Measurements from ENCODE around the gene PCSK6.

PCSK6 gene

DNA sequence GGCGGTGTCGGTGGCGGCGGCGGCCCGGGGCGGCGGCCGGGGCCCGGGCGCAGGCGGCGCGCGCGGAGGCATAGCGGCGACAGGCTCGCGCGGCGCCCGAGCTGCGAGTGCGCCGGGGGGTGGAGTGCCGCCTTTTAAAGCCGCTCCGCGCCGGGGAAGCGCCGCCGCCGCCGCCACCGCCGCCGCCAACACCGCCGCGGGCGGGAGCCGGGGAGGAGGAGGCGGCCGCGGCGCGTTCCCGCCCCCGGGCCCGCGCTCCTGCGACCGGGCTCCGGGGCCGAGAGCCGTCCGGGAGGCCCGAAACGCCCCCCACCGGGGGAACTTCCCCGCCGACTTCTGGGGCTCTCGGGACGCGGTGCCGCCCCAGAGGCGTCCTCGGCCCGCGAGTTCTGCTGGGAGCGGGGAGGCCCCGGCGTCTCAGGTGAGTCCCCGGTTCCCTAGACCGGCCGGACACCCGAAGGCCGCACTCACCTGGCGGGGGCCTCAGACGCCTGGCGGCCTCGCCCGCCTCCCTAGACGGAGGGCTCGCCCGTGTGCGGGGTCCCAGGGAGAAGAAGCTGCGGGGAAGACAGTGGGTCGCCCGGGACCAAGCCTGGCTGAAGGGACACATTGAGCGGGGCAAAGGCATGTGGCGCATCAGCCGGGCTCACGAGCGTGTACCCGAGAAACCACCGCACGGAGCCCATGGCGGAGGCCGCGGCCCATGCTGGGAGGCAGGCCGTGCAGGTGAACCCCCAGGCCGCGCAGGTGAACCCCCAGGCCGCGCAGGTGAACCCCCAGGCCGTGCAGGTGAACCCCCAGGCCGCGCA is at the start of gene PCSK6:
Gene PCSK6 (minus strand): TSS at position 109 of the 809 bp plus-strand sequence. CDS start 37 bp downstream, at position 72.
- Mint-ChIP-seq H3K9me3 (no peaks in the 10 kb centered on the region), H3K27me3 (peaks cover 60% of the 10 kb centered on the region), H3K4me3 (peak within 1 kb of the TSS; percentile 11), H3K27ac (no peak within 1 kb of the TSS), H3K36me3 (ENCODE audit: low read depth) (no peaks in the 10 kb centered on the region), H3K4me1 (peaks cover 2% of the 10 kb centered on the region)
- ATAC-seq (no peak), DNase-seq (no peak)

DNA sequence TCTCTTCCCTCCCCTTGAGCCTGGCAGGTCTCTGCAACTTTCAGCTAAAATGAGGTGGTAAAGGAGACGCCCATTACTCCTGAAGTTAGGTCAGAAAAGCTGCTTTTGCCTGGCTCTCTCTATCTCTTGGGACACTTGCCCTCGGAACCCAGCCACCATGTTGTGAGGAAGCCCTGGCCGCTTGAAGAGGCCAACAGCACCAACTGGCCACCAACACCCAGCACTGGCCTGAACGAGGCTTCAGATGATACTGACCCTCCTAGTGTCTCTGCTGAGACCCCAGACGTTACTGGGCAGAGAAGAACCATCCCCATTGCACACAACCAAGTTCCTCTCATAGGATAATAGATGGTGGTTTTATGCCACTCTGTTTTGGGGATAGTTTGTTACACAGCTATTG is 49.5 kb upstream of the PCSK6 start:
- Mint-ChIP-seq H3K4me1 (no peaks in the 10 kb centered on the region), H3K4me3 (no peak overlapping the region), H3K36me3 (ENCODE audit: low read depth) (no peaks in the 10 kb centered on the region), H3K9me3 (no peaks in the 10 kb centered on the region), H3K27ac (no peak overlapping the region), H3K27me3 (peaks cover 4% of the 10 kb centered on the region)
- ATAC-seq (no peak), DNase-seq (no peak)

DNA sequence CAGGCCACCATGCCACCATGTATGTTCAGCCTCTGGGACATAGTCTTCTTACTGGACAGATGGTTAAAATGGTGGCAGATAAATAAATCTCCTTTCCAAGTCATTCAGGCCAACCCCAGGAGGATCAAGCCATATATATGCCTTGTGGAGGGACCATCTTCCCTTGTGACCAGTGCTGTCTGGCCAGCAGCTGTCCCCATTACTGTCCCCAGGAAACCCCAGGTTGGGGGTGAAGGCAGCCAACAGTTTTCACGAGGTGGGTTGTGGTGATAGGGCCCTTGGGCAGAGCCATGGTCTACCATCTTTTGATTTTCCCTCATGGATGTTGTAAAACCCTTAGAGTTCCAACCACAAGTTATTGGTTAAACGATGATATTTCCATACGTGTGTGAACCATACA is 48.7 kb upstream of the PCSK6 start:
- Mint-ChIP-seq H3K9me3 (no peaks in the 10 kb centered on the region), H3K4me1 (no peaks in the 10 kb centered on the region)
- no peak for ATAC-seq

DNA sequence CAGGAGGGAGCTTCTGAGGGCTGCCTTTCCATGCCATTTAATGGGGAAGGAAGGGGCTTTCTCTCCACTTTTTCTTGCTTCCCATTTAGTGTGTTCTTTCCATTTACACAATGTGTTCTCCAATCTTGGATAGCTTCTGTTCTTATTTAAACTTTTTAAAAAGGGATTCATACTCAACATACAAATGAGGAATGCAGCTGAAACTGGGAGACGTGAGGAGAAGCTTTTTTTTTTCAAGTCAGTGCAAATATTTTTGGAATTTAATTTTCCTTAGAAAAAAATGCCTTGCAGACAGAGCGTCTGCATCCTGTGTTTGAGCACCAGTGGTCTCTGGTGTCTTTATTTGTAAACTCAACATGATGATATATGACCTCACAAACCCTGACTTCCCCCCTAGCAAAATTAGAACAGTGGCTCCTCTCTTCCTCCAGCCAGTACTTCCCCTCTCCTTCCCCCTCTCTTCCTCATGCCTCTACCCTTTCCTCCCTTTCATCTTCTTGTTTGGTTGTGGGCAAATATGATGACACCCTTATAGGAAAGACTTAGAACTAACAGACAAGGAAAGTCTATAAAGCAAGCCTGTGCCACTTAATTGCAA is 48.1 kb upstream of the PCSK6 start:
- no peak overlapping the region for H3K27ac Mint-ChIP-seq
- no peaks in the 10 kb centered on the region for H3K4me1 Mint-ChIP-seq
- peaks cover 4% of the 10 kb centered on the region for H3K27me3 Mint-ChIP-seq
- no peak for ATAC-seq
- H3K4me3 Mint-ChIP-seq, result no peak overlapping the region
- no peaks in the 10 kb centered on the region for H3K9me3 Mint-ChIP-seq
- H3K36me3 Mint-ChIP-seq (ENCODE audit: low read depth), result no peaks in the 10 kb centered on the region
- DNase-seq, result no peak

More for the DNA sequence above, 48.7 kb upstream of the PCSK6 start:
- DNase-seq, result no peak
- no peak overlapping the region for H3K27ac Mint-ChIP-seq
- H3K36me3 Mint-ChIP-seq (ENCODE audit: low read depth), result no peaks in the 10 kb centered on the region
- peaks cover 4% of the 10 kb centered on the region for H3K27me3 Mint-ChIP-seq
- H3K4me3 Mint-ChIP-seq, result no peak overlapping the region

DNA sequence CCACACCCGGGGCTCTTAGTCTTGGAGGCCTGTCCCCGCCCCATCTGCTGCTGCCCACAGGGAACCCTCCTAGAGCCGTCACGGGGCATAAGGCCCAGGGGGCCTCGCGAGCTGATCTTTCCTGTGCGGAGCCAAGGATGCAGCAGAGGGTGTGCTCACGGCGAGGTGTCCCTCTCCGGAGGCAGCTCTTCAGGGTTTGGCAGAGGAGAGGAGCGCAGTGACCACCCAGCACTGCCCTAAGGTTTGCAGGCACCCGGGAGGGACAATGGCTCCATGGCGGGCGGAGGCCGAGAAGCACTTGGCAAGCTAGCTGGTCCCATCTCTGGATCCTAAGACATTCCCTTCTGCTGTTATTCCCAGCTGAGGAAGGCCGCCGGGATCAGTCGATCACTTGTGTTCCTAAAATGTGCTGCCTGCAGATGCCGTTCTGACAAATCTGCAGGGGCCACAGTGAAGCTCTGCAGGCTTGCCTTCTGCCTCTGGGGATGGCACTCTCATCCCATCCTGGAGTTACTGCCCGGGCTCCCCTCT is 47.4 kb upstream of the PCSK6 start:
- peaks cover 4% of the 10 kb centered on the region for H3K27me3 Mint-ChIP-seq
- no peaks in the 10 kb centered on the region for H3K4me1 Mint-ChIP-seq
- no peaks in the 10 kb centered on the region for H3K9me3 Mint-ChIP-seq
- no peak overlapping the region for H3K4me3 Mint-ChIP-seq
- no peaks in the 10 kb centered on the region for H3K36me3 Mint-ChIP-seq (ENCODE audit: low read depth)
- no peak for ATAC-seq
- H3K27ac Mint-ChIP-seq, result no peak overlapping the region
- no peak for DNase-seq

DNA sequence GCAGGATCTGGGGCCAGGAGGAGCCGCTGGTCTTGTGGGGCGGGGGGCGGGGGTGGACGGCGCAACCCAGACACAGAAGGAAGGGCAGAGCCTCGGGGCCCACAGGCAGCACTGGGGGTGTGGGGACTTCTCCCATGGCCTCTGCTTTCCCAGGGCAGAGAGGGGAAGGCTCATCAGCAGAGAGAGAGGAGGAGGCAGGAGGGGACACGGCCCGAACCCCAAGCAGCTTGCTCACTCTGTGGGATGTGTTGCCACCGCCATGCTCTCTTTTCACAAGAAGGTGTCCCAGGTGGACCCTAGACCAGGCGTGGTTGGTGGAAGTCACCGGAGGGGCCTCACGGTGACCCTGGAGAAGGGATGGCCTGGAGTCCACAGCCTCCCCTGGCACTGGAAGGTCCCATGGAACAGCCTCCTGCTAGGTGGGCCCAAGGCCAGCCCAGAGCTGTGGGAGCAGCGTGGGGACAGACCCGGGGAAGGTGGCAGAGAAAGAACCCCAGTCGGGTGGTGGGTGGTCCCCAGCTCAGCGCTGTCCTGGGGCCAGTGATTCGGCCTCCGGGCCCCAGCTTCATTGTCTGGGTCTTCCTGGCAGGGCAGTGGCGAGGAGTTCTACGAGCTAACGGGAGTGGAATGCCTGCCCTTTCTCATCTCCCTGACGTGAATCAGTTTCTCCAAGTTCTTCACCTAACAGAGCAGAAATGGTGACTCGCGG is 46.8 kb upstream of the PCSK6 start:
- H3K9me3 Mint-ChIP-seq, result no peaks in the 10 kb centered on the region
- H3K4me3 Mint-ChIP-seq, result no peak overlapping the region
- H3K36me3 Mint-ChIP-seq (ENCODE audit: low read depth), result no peaks in the 10 kb centered on the region
- no peak overlapping the region for H3K27ac Mint-ChIP-seq
- no peaks in the 10 kb centered on the region for H3K4me1 Mint-ChIP-seq
- DNase-seq, result no peak
- ATAC-seq, result no peak
- H3K27me3 Mint-ChIP-seq, result peaks cover 4% of the 10 kb centered on the region

DNA sequence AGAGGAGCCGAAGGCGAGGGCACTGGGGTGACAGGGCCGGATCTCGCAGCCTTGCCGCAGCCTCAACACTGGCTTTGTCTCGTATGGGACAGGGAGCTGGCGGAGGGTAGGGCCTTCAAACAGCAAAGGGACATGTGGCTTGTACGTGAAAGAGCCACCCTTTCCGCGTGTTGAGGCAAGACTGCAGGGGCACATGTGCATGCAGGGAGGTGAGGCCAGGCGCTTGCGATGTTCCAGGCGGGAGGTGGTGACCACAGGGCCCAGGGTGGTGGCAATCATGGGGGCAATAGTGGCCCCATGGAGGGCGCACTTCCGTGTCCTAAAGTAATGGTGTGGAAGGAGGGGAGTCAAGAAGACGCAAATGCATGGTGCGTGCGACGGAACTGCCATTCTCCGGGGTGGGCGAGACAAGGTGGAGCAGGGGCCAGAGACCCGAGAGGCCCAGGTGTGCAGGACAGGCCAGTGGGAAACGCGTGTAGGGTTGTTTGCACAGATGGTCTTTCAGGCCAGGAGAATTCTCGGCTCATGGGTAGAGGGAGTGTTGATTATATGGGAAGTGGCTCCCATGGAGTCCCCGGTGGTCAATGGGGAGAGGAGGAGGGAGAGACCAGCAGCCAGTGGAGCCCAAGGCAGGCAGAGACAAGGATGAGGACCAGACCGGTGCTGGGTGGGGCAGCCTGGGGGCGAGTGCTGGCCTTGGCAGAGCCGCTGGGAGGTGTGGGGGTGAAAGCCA is 45.8 kb upstream of the PCSK6 start:
- DNase-seq, result no peak
- H3K4me3 Mint-ChIP-seq, result no peak overlapping the region
- ATAC-seq, result no peak
- no peak overlapping the region for H3K27ac Mint-ChIP-seq
- no peaks in the 10 kb centered on the region for H3K4me1 Mint-ChIP-seq
- H3K36me3 Mint-ChIP-seq (ENCODE audit: low read depth), result no peaks in the 10 kb centered on the region
- peaks cover 4% of the 10 kb centered on the region for H3K27me3 Mint-ChIP-seq
- H3K9me3 Mint-ChIP-seq, result no peaks in the 10 kb centered on the region

DNA sequence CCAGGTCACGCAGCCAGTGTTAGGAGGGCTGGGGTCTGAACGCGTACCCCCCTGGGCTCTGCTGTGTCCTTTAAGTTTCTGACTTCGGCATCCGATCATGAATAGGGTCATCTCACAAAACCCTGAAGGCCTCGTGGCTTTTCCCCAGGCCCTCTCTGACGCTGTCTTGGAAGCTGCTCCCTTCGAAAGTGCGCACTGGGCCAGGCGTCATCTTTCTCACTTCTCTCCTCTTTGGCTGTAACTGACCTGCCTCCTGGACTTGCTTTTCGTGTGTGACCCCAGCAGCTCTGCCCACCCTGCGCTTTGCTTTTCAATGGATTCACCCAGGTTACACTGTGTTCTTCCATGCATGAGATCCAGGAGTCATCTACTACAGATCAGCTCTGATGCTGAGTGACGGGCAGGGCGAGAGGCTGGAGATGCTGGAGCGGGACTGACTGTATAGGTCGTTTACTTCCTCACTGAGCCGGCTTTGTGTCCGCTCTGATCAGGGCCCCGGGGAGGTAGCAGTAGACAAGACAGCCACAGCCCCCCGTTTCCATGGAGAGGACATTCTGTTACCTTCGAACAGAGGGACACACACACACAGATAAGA is 45.0 kb upstream of the PCSK6 start:
- ATAC-seq (no peak), DNase-seq (no peak)
- no peaks in the 10 kb centered on the region for H3K36me3 Mint-ChIP-seq (ENCODE audit: low read depth)
- H3K27me3 Mint-ChIP-seq, result peaks cover 4% of the 10 kb centered on the region
- H3K4me1 Mint-ChIP-seq, result no peaks in the 10 kb centered on the region
- no peak overlapping the region for H3K27ac Mint-ChIP-seq
- H3K9me3 Mint-ChIP-seq, result no peaks in the 10 kb centered on the region
- no peak overlapping the region for H3K4me3 Mint-ChIP-seq

DNA sequence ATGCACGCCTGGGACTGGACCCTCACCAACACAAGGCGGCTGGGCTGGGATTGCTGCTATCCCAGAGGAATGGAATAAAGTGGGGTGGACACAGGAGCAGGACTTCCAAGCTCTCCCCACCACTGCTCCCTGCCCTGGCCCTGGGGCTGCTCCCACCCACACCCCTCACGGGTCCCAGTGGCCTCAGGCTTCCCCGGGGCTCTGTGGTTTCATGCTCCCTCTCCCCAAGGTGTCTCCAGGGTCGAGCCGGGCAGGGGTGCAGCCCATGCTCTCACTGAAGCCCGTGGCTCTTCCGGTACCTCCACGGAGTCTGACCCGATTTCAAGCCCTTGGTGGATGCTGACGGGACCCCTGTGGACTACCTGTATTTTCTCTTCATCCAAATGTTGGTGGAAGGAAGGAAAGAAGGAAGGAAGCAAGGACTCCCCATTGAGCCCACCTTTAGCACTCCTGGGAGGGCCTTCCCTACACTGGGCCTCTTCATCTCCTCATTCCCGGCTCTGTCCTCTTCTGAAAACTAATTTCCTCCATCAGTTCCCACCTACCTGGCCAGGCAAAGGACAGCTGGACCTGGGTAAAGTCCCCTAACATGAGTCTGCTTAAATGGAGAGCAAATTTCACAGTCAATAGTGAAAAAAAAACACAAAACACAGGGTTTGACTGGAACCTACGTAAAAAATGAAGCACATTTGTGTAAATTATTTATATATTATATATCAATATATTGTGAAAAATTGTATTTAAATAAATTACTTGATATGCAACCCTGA is 44.0 kb upstream of the PCSK6 start:
- DNase-seq (no peak), ATAC-seq (no peak)
- peaks cover 4% of the 10 kb centered on the region for H3K27me3 Mint-ChIP-seq
- H3K4me3 Mint-ChIP-seq, result no peak overlapping the region
- no peaks in the 10 kb centered on the region for H3K4me1 Mint-ChIP-seq
- H3K9me3 Mint-ChIP-seq, result no peaks in the 10 kb centered on the region
- H3K27ac Mint-ChIP-seq, result no peak overlapping the region
- H3K36me3 Mint-ChIP-seq (ENCODE audit: low read depth), result no peaks in the 10 kb centered on the region

DNA sequence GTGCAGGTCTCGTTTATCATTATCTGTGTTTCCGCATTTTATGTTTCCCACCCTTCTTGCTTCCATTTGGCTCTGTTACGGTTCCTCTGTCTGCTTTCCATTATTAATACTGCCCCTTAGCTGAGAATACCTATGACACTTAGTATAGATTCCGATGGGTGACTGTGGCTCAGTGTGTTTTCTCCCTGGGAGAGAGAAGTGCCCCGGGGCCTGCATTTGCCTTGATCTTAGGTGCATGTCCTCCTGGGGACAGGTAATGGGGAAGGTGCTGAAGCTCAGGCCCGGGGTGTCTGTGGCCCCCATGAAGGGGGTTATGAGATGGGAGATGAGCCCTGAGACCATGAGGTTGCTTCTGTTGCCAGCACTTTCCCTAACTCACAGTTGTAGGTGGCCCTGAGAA is 43.4 kb upstream of the PCSK6 start:
- H3K27me3 Mint-ChIP-seq, result peaks cover 4% of the 10 kb centered on the region
- H3K4me3 Mint-ChIP-seq, result no peak overlapping the region
- H3K36me3 Mint-ChIP-seq (ENCODE audit: low read depth), result no peaks in the 10 kb centered on the region
- no peak for ATAC-seq
- no peaks in the 10 kb centered on the region for H3K9me3 Mint-ChIP-seq
- no peak for DNase-seq
- H3K27ac Mint-ChIP-seq, result no peak overlapping the region
- no peaks in the 10 kb centered on the region for H3K4me1 Mint-ChIP-seq

DNA sequence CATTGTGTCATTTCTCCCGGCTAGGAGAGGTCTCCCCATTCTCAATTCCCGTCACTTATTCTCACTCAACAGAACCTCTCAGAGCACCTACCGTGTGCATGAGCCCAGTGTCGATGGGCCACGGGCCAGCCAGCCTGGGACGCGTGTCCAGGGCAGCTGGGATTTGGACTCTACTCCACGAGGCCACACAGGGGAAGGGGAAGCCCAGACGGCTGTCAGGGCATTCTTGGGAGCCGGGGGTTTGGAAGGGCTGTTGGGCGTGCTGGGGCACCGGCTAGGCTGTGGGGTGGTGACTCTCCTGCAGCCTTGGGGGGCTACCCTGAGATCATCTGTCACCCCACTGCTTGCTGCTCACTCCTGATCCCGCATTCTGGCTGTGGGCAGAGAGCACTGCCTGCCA is 41.7 kb upstream of the PCSK6 start:
- Mint-ChIP-seq H3K9me3 (no peaks in the 10 kb centered on the region), H3K27me3 (peaks cover 4% of the 10 kb centered on the region), H3K4me1 (no peaks in the 10 kb centered on the region), H3K4me3 (no peak overlapping the region), H3K36me3 (ENCODE audit: low read depth) (no peaks in the 10 kb centered on the region), H3K27ac (no peak overlapping the region)
- DNase-seq (no peak), ATAC-seq (no peak)

DNA sequence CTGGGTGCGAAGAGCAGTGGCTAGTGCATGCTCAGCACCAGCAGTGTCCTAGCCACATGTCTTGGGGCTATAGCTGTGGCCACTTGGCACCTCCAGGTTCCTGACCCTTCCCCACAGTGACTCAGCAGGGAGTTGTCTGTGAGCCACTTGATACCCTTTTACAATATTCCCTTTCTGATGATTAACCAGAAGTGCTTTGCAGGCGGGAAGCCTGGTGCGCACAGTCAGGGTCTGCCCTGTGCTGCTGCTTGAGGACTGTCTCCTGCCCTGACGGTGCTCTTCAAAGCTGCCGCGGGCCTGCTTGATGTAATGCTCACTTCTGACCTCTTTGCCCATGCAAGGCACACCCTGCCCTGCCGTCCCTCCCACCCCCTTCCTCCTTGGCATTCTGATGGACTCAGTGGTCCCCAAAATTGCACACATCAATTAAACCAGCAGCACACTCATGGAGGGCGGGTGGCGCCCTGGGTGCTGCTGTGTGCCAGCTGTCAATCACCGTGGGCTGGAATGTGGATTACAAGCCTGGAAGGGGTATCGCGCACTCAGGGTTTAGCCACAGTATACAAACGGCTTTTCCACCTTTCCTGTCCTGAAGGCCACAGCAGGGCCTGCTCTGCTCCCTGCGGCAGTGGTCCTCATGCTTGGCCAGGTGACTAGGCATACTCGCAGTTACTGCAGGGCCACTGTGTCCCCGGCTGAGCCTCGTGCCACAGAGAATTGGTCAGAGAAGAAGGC is 40.9 kb upstream of the PCSK6 start:
- H3K4me3 Mint-ChIP-seq, result no peak overlapping the region
- H3K4me1 Mint-ChIP-seq, result no peaks in the 10 kb centered on the region
- H3K9me3 Mint-ChIP-seq, result no peaks in the 10 kb centered on the region
- H3K27ac Mint-ChIP-seq, result no peak overlapping the region
- H3K27me3 Mint-ChIP-seq, result peaks cover 2% of the 10 kb centered on the region
- ATAC-seq, result no peak
- H3K36me3 Mint-ChIP-seq (ENCODE audit: low read depth), result no peaks in the 10 kb centered on the region
- DNase-seq, result no peak

DNA sequence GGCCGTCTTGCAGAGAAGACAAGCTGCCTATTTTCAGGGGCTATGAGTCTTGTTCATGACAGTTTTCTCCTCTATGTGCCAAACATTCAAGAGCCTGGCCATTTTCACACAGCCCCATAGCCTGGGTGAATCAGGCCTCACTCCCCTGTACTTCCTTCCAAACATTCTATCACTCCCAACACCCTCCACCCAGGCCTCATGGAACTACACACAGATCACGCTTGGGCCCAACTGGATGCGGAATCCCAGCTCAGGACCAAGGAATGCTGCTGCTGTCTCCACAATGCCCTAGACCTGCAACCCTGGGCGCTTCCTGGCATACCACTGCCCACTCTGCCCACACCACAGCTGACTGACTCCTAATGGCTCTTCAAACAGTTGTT is 39.4 kb upstream of the PCSK6 start:
- DNase-seq (no peak), ATAC-seq (no peak)

More for the DNA sequence above, 39.4 kb upstream of the PCSK6 start:
- Mint-ChIP-seq H3K27ac (no peak overlapping the region), H3K4me3 (no peak overlapping the region), H3K27me3 (peaks cover 4% of the 10 kb centered on the region), H3K36me3 (ENCODE audit: low read depth) (no peaks in the 10 kb centered on the region), H3K9me3 (no peaks in the 10 kb centered on the region), H3K4me1 (no peaks in the 10 kb centered on the region)

Data from activated naive CD8-positive, alpha-beta T cell treated with anti-CD3 and anti-CD28 coated beads, Interleukin-2, amount 50 U/mL, for 24 hours (primary cell).